ENCODE data around the gene NSL1. TPM values are rescaled to one million over a fixed set of nuclear protein-coding genes. Genes with fewer than 3 reads are reported as not detected.

NSL1 gene
- polyA plus RNA-seq, 1 donor (not counting 4 experiments of a cell fraction or from before 2014, with no cell fraction given): 25.5 TPM

- dilution Hi-C loops (cut with MboI; ENCODE audit: extremely low pct_ligation_motif_present, low sequenced_read_pairs): no loop called here
- TF ChIP-seq CTCF (optimal IDR thresholded peaks at IDR 0.05 in 1 of 3, IDR thresholded peaks at IDR 0.05 in 1 of 3, conservative IDR thresholded peaks at IDR 0.05 in 1 of 3; ENCODE audit: extremely low read depth in 1 of 3, insufficient read depth in 2 of 3, low read length in 3 of 3) (no peak), EZH2 (IDR thresholded peaks at IDR 0.05; ENCODE audit: low read length) (no peak)
- H3K4me1 ChIP-seq (ENCODE audit: control insufficient read depth, extremely low read depth, insufficient read depth, low read length): no peaks in the 10 kb centered on the region
Measured at GRCh38 chr1:212684521-212685090, 107.0 kb downstream of the NSL1 start.

GRCh38 chr1:212684076-212684475 lies 107.5 kb downstream of the NSL1 start:
- H4K20me1 ChIP-seq (ENCODE audit: control insufficient read depth, extremely low read depth, insufficient read depth, low read length): no peaks in the 10 kb centered on the region
- no peak overlapping the region for H3K9ac ChIP-seq (ENCODE audit: control insufficient read depth, extremely low read depth, insufficient read depth, low read length)
- H3K4me1 ChIP-seq (ENCODE audit: control insufficient read depth, extremely low read depth, insufficient read depth, low read length): no peaks in the 10 kb centered on the region
- dilution Hi-C loops (cut with MboI; ENCODE audit: extremely low pct_ligation_motif_present, low sequenced_read_pairs): no loop called here
- no peak for TF ChIP-seq CTCF (optimal IDR thresholded peaks at IDR 0.05 in 1 of 3, IDR thresholded peaks at IDR 0.05 in 1 of 3, conservative IDR thresholded peaks at IDR 0.05 in 1 of 3; ENCODE audit: extremely low read depth in 1 of 3, insufficient read depth in 2 of 3, low read length in 3 of 3)
- TF ChIP-seq EZH2 (IDR thresholded peaks at IDR 0.05; ENCODE audit: low read length): no peak
- H3K9me1 ChIP-seq (ENCODE audit: control insufficient read depth, extremely low read depth, insufficient read depth, low read length): no peaks in the 10 kb centered on the region
- no peak overlapping the region for H2AFZ ChIP-seq (ENCODE audit: control insufficient read depth, low read length)
- H3K27ac ChIP-seq (ENCODE audit: control insufficient read depth, insufficient read depth, low read length): no peak overlapping the region
- FAIRE-seq (no peak), DNase-seq (ENCODE audit: low read depth, low spot score) (no peak)
- H3K79me2 ChIP-seq (ENCODE audit: control insufficient read depth, insufficient read depth, low read length): no peaks in the 10 kb centered on the region
- peaks cover 23% of the 10 kb centered on the region for H3K27me3 ChIP-seq (ENCODE audit: control insufficient read depth, extremely low read depth, insufficient read depth, low read length)
- no peak overlapping the region for H3K4me2 ChIP-seq (ENCODE audit: control insufficient read depth, extremely low read depth, insufficient read depth, low read depth, low read length)
- no peaks in the 10 kb centered on the region for H3K9me3 ChIP-seq (ENCODE audit: control insufficient read depth, low read depth, low read length)
- no peaks in the 10 kb centered on the region for H3K36me3 ChIP-seq (ENCODE audit: control insufficient read depth in 2 of 2, extremely low read depth in 1 of 2, insufficient read depth in 2 of 2, low read length in 2 of 2)
- no peak overlapping the region for H3K4me3 ChIP-seq (ENCODE audit: control insufficient read depth in 2 of 3, extremely low read depth in 1 of 3, insufficient read depth in 2 of 3, low read depth in 1 of 3, low read length in 3 of 3)

More at GRCh38 chr1:212684521-212685090, 107.0 kb downstream of the NSL1 start:
- no peaks in the 10 kb centered on the region for H3K79me2 ChIP-seq (ENCODE audit: control insufficient read depth, insufficient read depth, low read length)
- FAIRE-seq (no peak), DNase-seq (ENCODE audit: low read depth, low spot score) (no peak)
- no peaks in the 10 kb centered on the region for H3K36me3 ChIP-seq (ENCODE audit: control insufficient read depth in 2 of 2, extremely low read depth in 1 of 2, insufficient read depth in 2 of 2, low read length in 2 of 2)
- H3K4me3 ChIP-seq (ENCODE audit: control insufficient read depth in 2 of 3, extremely low read depth in 1 of 3, insufficient read depth in 2 of 3, low read depth in 1 of 3, low read length in 3 of 3): no peak overlapping the region
- no peaks in the 10 kb centered on the region for H3K9me3 ChIP-seq (ENCODE audit: control insufficient read depth, low read depth, low read length)
- H3K27me3 ChIP-seq (ENCODE audit: control insufficient read depth, extremely low read depth, insufficient read depth, low read length): peaks cover 28% of the 10 kb centered on the region
- H3K9me1 ChIP-seq (ENCODE audit: control insufficient read depth, extremely low read depth, insufficient read depth, low read length): no peaks in the 10 kb centered on the region
- no peak overlapping the region for H3K27ac ChIP-seq (ENCODE audit: control insufficient read depth, insufficient read depth, low read length)
- no peak overlapping the region for H2AFZ ChIP-seq (ENCODE audit: control insufficient read depth, low read length)
- H3K9ac ChIP-seq (ENCODE audit: control insufficient read depth, extremely low read depth, insufficient read depth, low read length): no peak overlapping the region
- no peak overlapping the region for H3K4me2 ChIP-seq (ENCODE audit: control insufficient read depth, extremely low read depth, insufficient read depth, low read depth, low read length)
- H4K20me1 ChIP-seq (ENCODE audit: control insufficient read depth, extremely low read depth, insufficient read depth, low read length): no peaks in the 10 kb centered on the region

All from keratinocyte (primary cell).